EL (cell line): ENCODE data around the gene PHTF2.
"Not testable (repeated sequence)": the region's sequence is repeated elsewhere in the genome, so short reads cannot be mapped to it uniquely, and the experiment has no call there.

ENCODE experiments used
- DNase-seq: peaks from one replicate; pipeline ENCODE4 v3.0.0-alpha.2; 2016

The PHTF2 gene

DNA sequence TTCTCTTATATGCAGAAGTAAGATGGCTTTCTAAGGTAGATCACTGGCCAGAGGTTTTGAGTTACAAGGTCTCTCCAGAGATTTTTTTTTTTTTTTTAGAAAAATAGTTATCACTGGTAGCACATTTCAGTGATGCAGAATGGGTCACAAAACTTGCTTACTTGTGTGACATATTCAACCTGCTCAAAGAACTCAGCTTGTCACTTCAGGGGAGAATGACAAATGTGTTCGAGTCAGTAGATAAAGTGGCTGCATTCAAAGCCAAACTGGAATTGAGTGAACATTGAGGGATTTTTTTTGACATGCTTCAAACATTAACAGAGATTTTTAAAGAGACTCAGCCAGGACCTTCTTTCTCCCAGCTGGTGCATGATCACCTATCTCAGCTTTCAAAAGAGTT lies 33.4 kb downstream of the PHTF2 start:
- no peak for DNase-seq

DNA sequence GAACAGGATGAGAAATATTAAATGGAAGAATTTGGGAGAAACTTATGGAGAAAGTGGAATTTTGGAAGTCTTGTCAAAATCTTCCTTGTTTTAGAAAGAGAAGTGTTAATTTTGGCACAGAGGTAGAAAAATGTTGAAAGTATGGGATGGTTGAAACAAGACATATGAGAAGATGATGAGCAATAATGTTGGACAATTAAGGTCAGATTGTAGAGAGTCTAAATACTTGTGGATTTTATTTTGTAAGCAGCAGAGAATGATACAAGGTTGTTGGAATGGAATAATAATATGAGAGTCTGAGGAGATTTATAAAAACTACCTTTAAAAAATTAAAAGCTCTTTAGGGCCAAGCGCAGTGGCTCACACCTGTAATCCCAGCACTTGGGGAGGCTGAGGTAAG lies 34.6 kb downstream of the PHTF2 start:
- DNase-seq: no peak

DNA sequence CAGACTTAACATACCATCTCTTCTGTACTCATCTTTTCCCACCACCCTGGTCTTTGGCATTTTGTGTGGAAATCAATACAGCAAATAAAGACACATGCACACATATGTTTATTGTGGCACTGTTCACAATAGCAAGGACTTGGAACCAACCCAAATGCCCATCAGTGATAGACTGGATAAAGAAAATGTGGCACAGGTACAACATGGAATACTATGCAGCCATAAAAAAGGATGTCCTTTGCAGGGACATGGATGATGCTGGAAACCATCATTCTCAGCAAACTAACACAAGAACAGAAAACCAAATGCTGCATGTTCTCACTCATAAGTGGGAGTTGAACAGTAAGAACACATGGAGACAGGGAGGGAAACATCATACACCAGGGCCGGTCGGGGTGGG lies 37.9 kb downstream of the PHTF2 start:
- DNase-seq: not testable (repeated sequence)

DNA sequence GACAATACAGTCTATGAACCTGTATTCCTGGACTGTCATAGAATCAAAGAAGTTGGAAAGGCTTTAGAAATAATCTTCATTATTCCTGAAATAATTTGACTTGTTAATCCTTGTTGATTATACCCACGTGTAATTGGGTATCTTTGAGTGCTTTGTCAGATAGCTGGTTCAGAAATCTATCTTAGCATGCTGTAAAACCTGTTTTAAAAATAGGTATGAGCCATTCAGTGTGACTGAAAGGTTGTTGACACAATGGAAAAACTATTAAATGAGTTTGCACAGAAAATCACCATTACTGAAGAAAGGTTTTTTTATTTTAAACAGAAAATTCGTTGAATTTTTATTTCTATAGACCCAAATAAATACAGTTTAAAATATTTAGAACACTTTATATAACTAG lies 38.7 kb downstream of the PHTF2 start:
- no peak for DNase-seq

DNA sequence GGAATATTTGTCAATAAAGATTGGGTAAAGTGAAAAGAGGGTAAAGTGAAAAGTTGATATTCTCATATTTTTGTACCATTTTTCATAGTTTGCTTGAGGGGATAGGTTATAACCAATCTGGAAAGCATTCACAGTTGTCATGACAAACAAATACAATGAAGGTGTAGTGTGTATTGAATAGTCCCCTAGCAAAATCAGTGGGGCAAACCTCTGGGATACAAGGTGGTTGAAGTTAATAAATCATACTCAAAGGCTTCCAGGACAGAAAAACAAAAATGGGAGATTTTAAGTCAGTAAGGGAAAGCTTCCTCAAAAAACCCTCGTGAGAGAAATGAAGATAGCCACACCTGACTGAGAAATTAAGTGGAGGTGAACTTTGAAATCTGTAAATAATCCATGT lies 39.4 kb downstream of the PHTF2 start:
- no peak for DNase-seq

DNA sequence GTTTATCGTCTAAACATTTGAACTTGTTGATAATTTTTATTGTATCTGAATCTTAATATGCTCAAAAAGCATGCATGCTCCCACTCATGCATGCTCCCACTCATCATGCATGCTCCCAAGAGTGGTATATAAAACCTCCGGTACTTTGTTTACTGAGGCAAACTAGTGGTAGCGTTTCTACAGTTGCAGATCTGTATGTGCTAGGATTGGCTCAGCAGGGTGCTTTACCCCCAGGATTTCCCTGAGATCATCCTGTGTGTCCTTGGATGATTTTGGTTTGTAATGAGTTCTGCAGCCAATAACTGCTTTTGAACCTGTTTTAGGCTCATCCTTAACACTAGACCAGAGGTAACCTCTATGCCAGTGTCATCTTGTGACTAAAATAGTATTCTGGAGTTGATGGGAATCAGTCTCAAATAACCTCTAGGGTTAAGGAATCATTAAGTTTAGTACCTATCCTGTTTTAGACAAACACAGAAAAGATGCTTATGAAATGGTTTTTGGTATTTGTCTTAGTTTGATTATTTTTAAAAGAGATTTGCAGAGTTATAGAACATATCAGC lies 40.4 kb downstream of the PHTF2 start:
- no peak for DNase-seq

DNA sequence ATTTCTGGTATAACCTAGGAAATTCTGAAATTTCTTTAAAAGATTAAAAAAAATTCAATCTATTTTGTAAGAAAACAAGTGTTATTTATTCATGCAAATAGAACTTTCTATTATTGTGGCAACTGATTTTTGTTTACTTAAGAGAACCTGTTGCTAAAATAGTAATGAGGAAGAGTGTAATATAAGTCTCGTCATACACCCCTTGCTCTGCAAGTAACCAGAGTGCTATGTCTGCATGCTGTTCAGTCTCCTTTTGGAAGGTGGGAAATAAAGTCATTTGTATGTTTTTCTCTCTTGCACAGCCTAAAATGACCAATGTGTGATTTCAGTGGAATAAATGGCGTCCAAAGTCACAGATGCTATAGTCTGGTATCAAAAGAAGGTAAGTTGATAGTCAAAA lies 41.3 kb downstream of the PHTF2 start:
- DNase-seq: no peak

DNA sequence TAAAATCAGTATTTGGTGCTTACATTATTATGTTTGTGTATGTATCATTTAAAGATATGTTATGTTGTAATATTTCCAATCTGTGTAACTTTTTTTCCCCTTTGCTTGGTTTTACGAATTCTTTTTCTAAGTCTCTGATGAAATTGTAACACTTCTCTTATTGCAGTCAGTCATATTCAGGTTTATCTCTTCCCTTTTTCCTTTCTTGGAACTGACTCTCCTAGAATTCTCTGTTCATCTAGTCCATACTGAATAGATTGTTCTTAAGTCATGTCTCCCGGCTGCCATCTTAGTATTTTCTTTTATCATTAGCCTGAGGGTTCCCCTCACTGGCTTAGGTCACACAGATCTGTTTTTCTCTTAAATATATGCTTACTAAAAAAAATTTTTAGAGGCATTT lies 44.6 kb downstream of the PHTF2 start:
- DNase-seq: no peak

DNA sequence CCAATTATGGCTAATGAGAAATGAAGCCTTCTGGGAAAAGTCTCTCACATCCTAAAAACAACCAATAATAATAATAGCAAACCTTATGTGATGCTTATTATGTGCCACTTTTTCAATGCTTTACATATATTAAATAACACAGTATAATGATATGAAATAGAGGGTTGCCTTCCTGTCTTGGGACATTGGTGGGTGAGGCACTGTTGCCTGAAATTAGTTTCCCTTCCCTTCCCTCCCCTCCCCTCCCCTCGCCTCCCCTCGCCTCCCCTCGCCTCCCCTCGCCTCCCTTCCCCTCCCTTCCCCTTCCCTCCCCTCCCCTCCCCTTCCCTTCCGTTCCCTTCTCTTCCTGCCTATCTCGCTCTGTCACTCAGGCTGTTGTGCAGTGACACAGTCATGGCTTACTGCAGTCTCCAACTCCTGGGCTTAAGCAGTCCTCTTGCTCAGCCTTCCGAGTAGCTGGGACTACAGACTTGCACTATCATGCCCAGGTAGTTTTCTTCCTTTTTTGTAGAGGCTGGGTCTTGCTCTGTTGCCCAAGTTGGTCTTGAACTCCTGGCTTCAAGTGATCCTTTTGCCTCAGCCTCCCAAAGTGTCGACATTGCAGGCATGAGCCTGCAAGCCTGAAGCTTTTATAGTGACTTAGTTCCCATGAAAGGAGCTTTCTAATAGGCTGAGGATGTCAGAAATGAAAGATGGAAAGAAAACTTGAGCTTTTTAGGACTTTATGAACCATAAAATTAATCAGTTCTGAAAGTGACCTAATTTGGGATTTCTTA lies 47.9 kb downstream of the PHTF2 start:
- no peak for DNase-seq

DNA sequence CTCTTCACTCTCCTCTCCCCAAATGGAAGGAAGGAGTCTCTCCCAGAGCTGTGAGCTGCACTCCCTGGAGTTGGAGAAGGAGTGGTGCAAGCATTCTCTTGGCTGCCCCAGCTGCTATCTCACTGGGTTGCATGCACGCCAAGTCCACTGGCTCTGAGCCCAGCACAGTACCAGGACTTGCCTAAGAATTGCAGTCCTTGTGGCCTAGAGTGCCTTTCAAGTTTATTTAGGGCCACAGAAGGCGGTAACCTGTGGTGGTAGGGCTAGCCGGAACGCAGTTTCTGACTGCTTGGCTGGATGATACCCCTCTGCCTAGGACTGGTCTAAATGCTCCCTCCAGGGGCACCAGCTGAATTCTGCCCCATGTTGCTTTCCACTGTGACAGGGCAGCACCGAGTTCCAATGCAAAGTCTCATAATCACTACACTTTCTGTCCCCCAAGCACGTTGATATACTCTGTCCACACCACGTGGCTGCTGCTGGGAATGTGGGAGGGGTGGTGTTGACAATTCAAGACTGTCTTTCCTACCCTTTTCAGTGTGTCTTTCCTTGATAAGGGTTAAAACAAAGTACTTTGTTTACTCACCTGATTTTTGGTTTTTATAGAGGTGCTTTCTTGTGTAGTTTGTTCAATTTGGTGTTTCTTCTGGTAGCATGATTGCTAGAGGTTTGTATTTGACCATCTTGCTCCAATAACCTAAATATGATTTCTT lies 57.0 kb downstream of the PHTF2 start:
- no peak for DNase-seq

DNA sequence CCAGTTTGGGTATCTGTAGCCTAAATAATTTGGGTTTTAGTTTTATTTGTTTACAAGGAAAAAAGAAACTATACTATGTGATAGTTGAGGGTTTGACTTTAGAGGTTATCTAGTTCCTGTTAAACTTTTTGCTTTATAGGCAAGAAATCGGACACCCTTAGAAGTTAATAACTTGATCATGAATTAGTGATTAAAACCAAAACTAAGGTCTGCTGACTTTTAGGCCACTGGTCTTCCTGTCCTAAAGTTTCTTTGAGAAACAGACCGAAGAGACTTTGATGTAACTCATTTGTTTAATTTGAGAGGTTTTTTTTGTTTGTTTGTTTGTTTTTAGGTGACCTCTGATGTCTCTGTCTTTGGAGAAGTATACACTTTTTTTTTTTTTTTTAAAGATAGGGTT lies 59.7 kb downstream of the PHTF2 start:
- DNase-seq: no peak

DNA sequence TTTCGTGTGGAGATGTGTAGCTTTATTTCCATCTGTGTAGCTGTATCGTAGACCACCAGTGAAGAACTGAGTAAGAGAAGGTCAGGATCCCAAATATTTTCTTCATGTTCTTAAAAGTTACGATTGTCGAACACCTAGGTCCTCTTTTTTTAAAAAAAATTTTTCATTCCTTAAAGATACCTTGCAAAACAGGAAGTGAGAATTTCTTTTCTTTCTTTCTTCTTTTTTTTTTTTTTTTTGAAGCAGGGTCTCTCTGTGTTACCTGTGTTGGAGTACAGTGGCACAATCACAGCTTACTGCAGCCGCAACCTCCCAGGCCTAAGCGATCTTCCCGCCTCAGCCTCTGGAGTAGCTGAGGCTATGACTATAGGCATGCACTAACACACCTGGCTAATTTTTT lies 60.8 kb downstream of the PHTF2 start:
- no peak for DNase-seq

DNA sequence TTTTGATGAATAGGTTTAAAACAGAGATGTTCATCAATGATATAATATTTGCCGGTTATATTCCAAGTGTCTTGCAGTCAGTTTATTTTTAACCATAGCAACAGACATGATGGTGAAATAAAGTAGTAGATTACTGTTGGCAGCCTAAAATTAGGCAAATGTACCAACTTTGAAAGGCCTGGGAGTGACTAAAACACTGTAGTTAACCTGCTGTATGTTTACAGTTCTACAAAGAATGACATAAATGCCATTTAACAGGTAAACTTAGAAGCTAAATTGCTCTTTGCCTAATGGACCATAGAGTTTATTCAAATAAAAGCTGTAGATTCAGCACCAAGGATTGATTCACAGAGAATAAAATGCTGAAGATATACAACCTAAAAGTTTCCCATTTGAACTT lies 64.1 kb downstream of the PHTF2 start:
- no peak for DNase-seq

DNA sequence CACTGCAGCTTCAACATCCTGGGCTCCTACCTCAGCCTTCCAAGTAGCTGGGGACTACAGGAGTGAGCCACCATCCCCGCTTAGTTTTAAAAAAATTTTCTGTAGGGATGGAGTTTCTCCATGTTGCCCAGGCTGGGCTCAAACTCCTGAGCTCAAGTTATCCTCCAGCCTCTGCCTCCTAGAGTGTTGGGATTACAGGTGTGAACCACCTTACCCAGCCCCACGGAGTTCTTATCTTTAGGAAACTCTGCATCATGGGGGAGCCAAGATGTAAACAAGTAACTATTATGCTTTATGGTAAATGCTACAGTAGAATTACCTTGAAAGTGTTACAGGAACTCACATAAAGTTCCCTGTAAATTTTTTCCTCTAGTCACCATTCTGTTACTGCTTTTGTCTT lies 65.3 kb downstream of the PHTF2 start:
- no peak for DNase-seq

DNA sequence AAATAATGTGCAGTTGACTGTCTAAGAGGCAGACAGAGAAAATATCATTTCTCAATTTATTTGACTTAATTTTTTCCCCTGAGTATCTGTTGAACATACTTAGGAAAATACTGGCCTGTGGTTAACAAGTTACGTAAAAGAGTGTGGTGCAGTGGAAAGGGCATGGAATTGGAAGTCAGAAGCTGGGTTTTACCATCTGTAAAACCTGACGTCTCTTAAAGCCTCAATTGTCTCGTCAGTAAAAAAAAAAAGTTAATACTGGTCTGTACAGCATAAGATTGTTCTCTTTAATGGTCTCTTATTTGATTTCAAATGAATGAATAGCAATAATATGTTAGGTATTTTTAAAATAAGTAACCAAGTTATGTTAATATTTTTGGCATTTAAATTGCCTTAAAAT lies 67.8 kb downstream of the PHTF2 start:
- peak; percentile 63 for DNase-seq

DNA sequence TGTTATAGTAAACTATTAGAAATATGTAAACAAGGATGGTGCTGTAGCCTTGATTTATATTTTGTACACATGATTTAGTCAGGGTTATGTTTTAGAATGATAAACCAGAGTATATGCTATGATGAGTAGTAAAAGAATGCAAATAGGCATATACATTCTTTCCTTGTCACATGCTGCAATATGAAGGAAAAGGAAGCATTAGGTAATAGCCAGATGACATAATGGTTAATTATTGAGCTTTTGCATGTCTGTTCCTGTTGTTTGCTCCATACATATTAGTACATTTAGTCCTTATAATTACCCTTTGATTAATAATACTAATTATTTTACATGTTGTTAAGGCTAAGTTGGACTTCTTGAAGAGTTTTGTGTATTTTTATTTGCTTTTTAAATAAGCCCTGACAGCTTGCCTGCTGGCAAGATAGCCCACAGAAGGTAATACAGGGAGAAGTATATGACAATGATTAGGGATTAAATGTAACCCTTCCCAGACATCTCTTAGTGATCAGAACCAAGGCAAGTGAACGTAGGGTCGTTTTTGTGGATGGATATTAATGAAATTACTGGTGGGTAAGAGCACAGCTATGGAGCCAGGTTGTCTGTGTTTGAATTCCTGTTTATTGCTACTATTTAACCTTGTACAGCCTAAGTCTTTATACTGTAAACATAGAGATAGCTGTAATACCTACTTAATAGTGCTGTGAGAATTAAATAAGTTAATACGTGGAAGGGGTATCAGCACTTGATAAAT lies 68.4 kb downstream of the PHTF2 start:
- peak; percentile 79 for DNase-seq

DNA sequence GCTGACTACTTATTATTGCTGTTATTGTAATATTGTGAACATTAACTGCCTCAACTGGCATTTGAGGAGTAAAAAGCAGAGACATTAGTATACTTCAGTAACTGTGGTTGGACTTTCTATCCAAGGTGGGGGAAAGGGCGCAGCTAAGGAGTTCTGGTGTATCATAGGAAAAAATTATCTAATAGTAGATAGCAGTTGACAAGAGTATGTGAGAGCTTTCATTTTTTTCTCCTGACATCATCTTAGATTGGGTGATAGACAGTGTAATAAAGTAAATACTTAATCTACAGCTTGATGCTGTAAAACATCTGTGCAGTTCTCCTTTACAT lies 68.9 kb downstream of the PHTF2 start:
- peak; percentile 77 for DNase-seq

DNA sequence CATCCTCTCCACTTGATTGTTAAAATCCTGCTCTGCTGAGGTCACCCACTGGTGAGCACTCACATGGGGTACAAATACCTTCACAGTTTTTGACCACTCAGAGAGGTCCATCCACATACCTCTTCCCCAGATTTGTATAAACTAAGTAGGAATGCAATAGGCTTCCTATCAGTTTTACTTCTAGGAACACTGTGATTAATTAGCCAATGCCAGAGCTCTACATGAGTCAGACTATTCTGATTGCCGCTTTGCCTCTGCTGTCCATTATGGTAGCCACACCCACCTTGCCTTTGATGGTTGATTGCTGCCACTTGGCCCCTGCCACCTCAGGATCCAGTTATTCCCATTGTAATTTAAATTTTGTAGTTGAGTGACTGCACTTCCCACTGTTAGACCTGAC lies 73.7 kb downstream of the PHTF2 start:
- not testable (repeated sequence) for DNase-seq

DNA sequence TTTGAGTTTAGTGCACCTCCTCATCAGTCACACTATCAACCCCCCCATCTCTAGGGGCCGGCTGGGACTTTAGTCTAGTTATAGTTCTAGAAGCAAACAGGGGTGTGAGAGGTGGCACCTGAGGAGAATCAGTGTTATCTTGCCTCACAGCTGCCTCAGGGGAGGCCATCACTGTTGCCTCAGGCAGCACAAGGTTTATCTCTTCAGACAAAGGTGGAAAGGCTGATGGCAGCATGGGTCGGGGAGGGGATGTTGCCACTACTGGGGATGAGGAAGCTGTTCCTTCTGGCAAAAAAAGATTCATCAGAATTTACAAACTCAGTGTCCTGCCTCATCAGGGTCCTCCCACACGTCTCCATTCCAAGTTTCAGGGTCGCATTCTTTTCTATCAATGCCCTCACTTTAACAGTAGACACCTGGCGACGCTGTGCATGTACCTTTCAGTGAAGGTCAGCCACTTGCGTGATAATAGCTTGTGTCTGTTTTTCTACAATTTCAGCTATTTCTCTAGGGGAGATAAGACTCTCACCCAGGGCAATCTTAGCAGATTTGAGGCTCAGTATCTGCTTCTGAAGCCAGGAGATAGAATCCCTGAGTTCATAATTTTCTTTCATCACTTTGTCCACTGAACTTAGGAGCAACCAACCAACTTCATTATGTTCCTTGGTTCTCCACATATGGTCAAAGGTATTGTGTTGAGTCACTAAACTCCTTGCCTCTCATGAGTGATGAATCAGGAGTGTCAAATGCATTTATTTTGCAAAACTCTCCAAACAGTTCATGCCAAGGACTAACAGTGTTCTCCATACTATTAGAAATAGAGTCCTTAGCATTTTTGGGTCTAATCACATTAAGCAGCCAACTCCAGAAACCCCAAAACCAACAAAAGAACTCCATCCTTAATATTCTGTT lies 75.1 kb downstream of the PHTF2 start:
- peak; percentile 41 for DNase-seq

DNA sequence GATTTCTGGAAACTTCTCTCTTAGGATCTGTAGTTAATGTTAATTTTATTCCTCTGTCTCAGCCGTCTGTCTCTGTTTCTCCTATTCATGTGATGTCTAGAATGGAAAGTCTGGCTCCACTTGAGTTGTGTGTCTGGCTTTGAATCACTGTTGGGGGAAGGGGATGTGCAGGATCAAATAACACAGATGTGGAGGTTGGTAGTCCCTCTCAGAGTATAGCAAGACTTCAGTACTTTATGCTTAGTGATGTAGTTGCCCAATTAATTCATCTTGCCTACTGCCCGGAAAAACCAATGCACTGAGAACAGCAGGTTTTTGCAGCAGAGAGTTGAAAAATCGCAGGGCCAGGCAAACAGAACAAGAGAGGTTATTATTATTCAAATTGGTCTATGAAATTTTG lies 79.2 kb downstream of the PHTF2 start:
- no peak for DNase-seq

DNA sequence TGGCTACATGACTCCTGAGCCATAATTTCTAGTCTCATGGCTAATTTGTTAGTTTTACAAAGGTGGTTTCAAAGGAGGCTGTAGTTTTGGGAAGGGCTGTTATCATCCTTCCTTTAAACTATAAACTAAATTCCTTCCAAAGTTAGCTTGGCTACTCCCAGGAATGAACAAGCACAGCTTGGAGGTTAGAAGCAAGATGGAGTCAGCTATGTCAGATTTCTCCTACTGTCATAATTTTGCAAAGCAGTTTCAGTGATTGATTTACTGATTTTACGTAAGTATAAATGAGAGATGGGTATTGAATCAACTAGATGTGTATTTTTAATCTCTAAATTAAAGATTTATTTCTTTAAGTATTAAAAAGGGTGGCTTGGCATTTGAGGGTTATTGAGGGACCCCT lies 79.9 kb downstream of the PHTF2 start:
- no peak for DNase-seq

DNA sequence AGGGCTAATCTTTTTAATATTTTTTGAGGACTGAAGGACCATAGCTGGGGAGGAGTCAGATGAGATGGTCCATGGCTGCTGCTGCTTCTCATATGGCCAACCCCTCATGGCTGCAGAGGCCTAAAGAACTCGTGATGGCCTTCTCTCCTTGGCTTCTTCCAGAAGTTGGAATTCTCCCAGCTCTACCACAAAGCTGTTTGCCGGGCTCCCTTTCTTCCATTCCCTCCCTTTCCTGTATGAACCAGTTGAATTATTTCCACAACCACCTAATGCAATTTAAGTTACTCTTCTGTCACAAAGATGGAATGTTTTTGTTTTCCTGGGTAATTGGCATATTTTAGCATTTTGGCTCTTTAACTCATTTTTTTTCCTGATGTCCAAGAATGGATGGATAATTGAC lies 80.7 kb downstream of the PHTF2 start:
- DNase-seq: no peak

DNA sequence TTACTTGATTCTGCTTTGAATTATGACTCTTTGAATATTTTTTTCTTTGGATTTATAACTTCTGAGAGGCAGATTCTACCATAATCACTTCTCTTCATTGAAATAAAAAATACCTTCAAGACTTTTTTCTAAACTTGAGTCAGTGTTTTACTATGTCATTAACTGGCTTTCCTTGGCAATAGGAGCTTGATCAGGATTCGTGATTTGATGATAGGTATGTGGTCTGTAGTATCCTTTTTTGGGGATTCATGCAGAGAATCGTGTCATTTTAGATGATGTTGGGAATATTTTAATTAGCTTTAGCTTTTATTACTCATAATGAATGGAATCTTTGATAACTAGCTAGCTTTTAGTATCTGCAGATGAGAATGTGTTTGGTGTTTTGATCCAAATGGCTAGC lies 83.3 kb downstream of the PHTF2 start:
- DNase-seq: no peak
